ENCODE measurements around the gene MAP6D1. TPM values are rescaled to one million over a fixed set of nuclear protein-coding genes. Genes with fewer than 3 reads are reported as not detected.

The MAP6D1 gene
- polyA plus RNA-seq (2013, experiment 1 of 2): 3.7 TPM
- polyA plus RNA-seq (2013, experiment 2 of 2): 3.7 TPM

- Histone ChIP-seq H3K4me3 (ENCODE audit: low read length) (peak within 1 kb of the TSS; percentile 50), H3K36me3 (ENCODE audit: control insufficient read depth, insufficient read depth, low read length) (peaks cover 2% of the 10 kb centered on the region), H3K4me1 (ENCODE audit: control insufficient read depth, low read depth, low read length) (no peaks in the 10 kb centered on the region), H2BK5ac (ENCODE audit: low read length) (no peak within 1 kb of the TSS), H3K27ac (ENCODE audit: low read depth, low read length) (no peak within 1 kb of the TSS), H3K56ac (ENCODE audit: low read length) (peak within 1 kb of the TSS; percentile 89), H3K23ac (ENCODE audit: low read length) (peak within 1 kb of the TSS; percentile 89), H3K79me2 (ENCODE audit: control insufficient read depth, insufficient read depth, low read length) (no peaks in the 10 kb centered on the region), H4K8ac (ENCODE audit: low read depth, low read length) (no peak within 1 kb of the TSS), H3K4me2 (ENCODE audit: low read length) (peak within 1 kb of the TSS; percentile 93), H3K79me1 (ENCODE audit: low read length) (no peaks in the 10 kb centered on the region), H3K18ac (ENCODE audit: low read length) (no peak within 1 kb of the TSS), H2AK5ac (ENCODE audit: low read length) (no peak within 1 kb of the TSS), H3K9ac (ENCODE audit: low read length) (peak within 1 kb of the TSS; percentile 80), H3K4ac (ENCODE audit: low read depth, low read length) (no peak within 1 kb of the TSS), H2BK15ac (replicated peaks; ENCODE audit: low read depth) (no peak within 1 kb of the TSS), H3K27me3 (ENCODE audit: insufficient read depth, low read length, poor library complexity) (no peaks in the 10 kb centered on the region), H4K5ac (ENCODE audit: low read length) (no peak within 1 kb of the TSS), H2BK120ac (ENCODE audit: low read depth, low read length) (no peak within 1 kb of the TSS)
- no CpG with 5 or more reads among the region's 69 CpGs for WGBS (ENCODE audit: extremely low coverage, insufficient coverage, low lambda C conversion rate)
- DNase-seq: peak; percentile 83
Observed at GRCh38 chr3:183825456-183826161, at the start of gene MAP6D1. Gene MAP6D1 (minus strand): TSS chr3:183825577. CDS start chr3:183825547, 30 bp downstream.

GRCh38 chr3:183873914-183874313 lies 48.5 kb upstream of the MAP6D1 start:
- no peak overlapping the region for H3K4ac ChIP-seq (ENCODE audit: low read depth, low read length)
- no peak for DNase-seq
- no peak overlapping the region for H3K23ac ChIP-seq (ENCODE audit: low read length)
- WGBS (ENCODE audit: extremely low coverage, insufficient coverage, low lambda C conversion rate): no CpG with 5 or more reads among the region's 3 CpGs
- no peak overlapping the region for H3K4me2 ChIP-seq (ENCODE audit: low read length)
- H4K5ac ChIP-seq (ENCODE audit: low read length): no peak overlapping the region
- no peak overlapping the region for H2BK15ac ChIP-seq (replicated peaks; ENCODE audit: low read depth)
- no peak overlapping the region for H2BK5ac ChIP-seq (ENCODE audit: low read length)
- H3K9ac ChIP-seq (ENCODE audit: low read length): no peak overlapping the region
- H3K79me2 ChIP-seq (ENCODE audit: control insufficient read depth, insufficient read depth, low read length): peaks cover 37% of the 10 kb centered on the region
- no peak overlapping the region for H2BK120ac ChIP-seq (ENCODE audit: low read depth, low read length)
- H3K56ac ChIP-seq (ENCODE audit: low read length): no peak overlapping the region
- H4K8ac ChIP-seq (ENCODE audit: low read depth, low read length): no peak overlapping the region
- peaks cover 16% of the 10 kb centered on the region for H3K79me1 ChIP-seq (ENCODE audit: low read length)
- no peak overlapping the region for H2AK5ac ChIP-seq (ENCODE audit: low read length)
- H3K4me3 ChIP-seq (ENCODE audit: low read length): no peak overlapping the region
- no peak overlapping the region for H3K18ac ChIP-seq (ENCODE audit: low read length)
- no peaks in the 10 kb centered on the region for H3K4me1 ChIP-seq (ENCODE audit: control insufficient read depth, low read depth, low read length)
- peaks cover 1% of the 10 kb centered on the region for H3K36me3 ChIP-seq (ENCODE audit: control insufficient read depth, insufficient read depth, low read length)
- no peaks in the 10 kb centered on the region for H3K27me3 ChIP-seq (ENCODE audit: insufficient read depth, low read length, poor library complexity)
- no peak overlapping the region for H3K27ac ChIP-seq (ENCODE audit: low read depth, low read length)

DNA sequence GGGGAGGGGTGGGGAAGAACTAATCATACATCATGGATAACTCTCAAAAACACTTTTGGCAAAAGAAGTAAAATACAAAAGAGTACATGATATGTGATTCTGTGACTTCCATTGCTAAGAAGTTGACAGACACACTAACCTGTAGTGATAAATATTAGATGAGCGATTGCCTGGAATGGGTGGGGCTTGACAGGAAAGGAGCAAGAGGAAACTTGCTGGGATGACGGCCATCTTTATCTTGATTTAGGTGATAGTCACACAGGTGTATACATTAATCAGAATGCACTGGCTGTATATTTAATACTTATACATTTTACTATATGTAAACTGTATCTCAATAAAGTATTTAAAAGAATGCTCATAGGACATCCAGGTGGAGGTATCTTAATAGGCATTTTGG lies 46.2 kb upstream of the MAP6D1 start:
- Histone ChIP-seq H3K9ac (ENCODE audit: low read length) (no peak overlapping the region), H2BK5ac (ENCODE audit: low read length) (no peak overlapping the region), H3K36me3 (ENCODE audit: control insufficient read depth, insufficient read depth, low read length) (peaks cover 1% of the 10 kb centered on the region), H3K56ac (ENCODE audit: low read length) (no peak overlapping the region), H3K23ac (ENCODE audit: low read length) (no peak overlapping the region), H3K4me2 (ENCODE audit: low read length) (no peak overlapping the region), H3K4me3 (ENCODE audit: low read length) (no peak overlapping the region), H2AK5ac (ENCODE audit: low read length) (no peak overlapping the region), H3K27ac (ENCODE audit: low read depth, low read length) (no peak overlapping the region), H3K4ac (ENCODE audit: low read depth, low read length) (no peak overlapping the region), H4K8ac (ENCODE audit: low read depth, low read length) (no peak overlapping the region), H3K27me3 (ENCODE audit: insufficient read depth, low read length, poor library complexity) (no peaks in the 10 kb centered on the region), H3K4me1 (ENCODE audit: control insufficient read depth, low read depth, low read length) (no peaks in the 10 kb centered on the region), H2BK120ac (ENCODE audit: low read depth, low read length) (no peak overlapping the region), H3K18ac (ENCODE audit: low read length) (no peak overlapping the region), H3K79me1 (ENCODE audit: low read length) (peaks cover 15% of the 10 kb centered on the region), H2BK15ac (replicated peaks; ENCODE audit: low read depth) (no peak overlapping the region), H4K5ac (ENCODE audit: low read length) (no peak overlapping the region), H3K79me2 (ENCODE audit: control insufficient read depth, insufficient read depth, low read length) (peaks cover 22% of the 10 kb centered on the region)
- DNase-seq: no peak
- WGBS (ENCODE audit: extremely low coverage, insufficient coverage, low lambda C conversion rate): no CpG with 5 or more reads among the region's 2 CpGs

GRCh38 chr3:183870563-183870962 lies 45.2 kb upstream of the MAP6D1 start:
- 100% methylated on average over 1 of the region's 3 CpGs for WGBS (ENCODE audit: extremely low coverage, insufficient coverage, low lambda C conversion rate)
- H3K27ac ChIP-seq (ENCODE audit: low read depth, low read length): no peak overlapping the region

DNA sequence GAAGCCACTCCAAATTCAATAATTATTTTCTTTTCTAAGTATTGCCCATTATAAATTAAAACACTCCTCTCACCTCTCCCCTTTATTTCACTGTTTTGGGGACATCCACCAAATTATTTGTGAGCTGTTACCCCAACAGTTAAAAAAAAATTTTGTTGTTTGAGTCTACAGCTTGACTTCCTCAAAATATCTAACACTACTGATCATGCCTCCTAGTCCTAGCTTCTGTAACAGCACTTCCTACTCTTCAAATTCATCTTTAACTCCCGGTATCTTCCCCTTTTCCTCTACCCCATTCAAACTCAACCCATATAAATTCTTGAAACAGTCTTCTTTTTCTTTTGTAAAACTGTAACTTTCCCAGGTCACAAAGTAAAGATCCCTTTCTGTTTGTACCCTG lies 43.4 kb upstream of the MAP6D1 start:
- no peak overlapping the region for H3K56ac ChIP-seq (ENCODE audit: low read length)
- H3K4me2 ChIP-seq (ENCODE audit: low read length): no peak overlapping the region
- no peak for DNase-seq
- H3K23ac ChIP-seq (ENCODE audit: low read length): no peak overlapping the region
- H3K79me2 ChIP-seq (ENCODE audit: control insufficient read depth, insufficient read depth, low read length): peaks cover 7% of the 10 kb centered on the region
- H2AK5ac ChIP-seq (ENCODE audit: low read length): no peak overlapping the region
- H3K79me1 ChIP-seq (ENCODE audit: low read length): peaks cover 7% of the 10 kb centered on the region
- no peak overlapping the region for H2BK15ac ChIP-seq (replicated peaks; ENCODE audit: low read depth)
- H3K36me3 ChIP-seq (ENCODE audit: control insufficient read depth, insufficient read depth, low read length): peaks cover 1% of the 10 kb centered on the region
- H3K4ac ChIP-seq (ENCODE audit: low read depth, low read length): no peak overlapping the region
- no peak overlapping the region for H3K18ac ChIP-seq (ENCODE audit: low read length)
- H2BK120ac ChIP-seq (ENCODE audit: low read depth, low read length): no peak overlapping the region
- no peak overlapping the region for H3K27ac ChIP-seq (ENCODE audit: low read depth, low read length)
- H3K27me3 ChIP-seq (ENCODE audit: insufficient read depth, low read length, poor library complexity): no peaks in the 10 kb centered on the region
- H2BK5ac ChIP-seq (ENCODE audit: low read length): no peak overlapping the region
- H4K8ac ChIP-seq (ENCODE audit: low read depth, low read length): no peak overlapping the region
- H4K5ac ChIP-seq (ENCODE audit: low read length): no peak overlapping the region
- WGBS (ENCODE audit: extremely low coverage, insufficient coverage, low lambda C conversion rate): 100% methylated on average over 1 of the region's 1 CpG
- no peak overlapping the region for H3K9ac ChIP-seq (ENCODE audit: low read length)
- no peaks in the 10 kb centered on the region for H3K4me1 ChIP-seq (ENCODE audit: control insufficient read depth, low read depth, low read length)
- H3K4me3 ChIP-seq (ENCODE audit: low read length): no peak overlapping the region

More at GRCh38 chr3:183870563-183870962, 45.2 kb upstream of the MAP6D1 start:
- peaks cover 14% of the 10 kb centered on the region for H3K79me1 ChIP-seq (ENCODE audit: low read length)
- no peak for DNase-seq
- H3K4me3 ChIP-seq (ENCODE audit: low read length): no peak overlapping the region
- H3K9ac ChIP-seq (ENCODE audit: low read length): no peak overlapping the region
- H4K5ac ChIP-seq (ENCODE audit: low read length): no peak overlapping the region
- no peak overlapping the region for H2BK5ac ChIP-seq (ENCODE audit: low read length)
- H2BK120ac ChIP-seq (ENCODE audit: low read depth, low read length): no peak overlapping the region
- H2AK5ac ChIP-seq (ENCODE audit: low read length): no peak overlapping the region
- H3K4me1 ChIP-seq (ENCODE audit: control insufficient read depth, low read depth, low read length): no peaks in the 10 kb centered on the region
- no peak overlapping the region for H3K23ac ChIP-seq (ENCODE audit: low read length)
- H3K56ac ChIP-seq (ENCODE audit: low read length): peak overlapping the region; percentile 15
- peaks cover 18% of the 10 kb centered on the region for H3K79me2 ChIP-seq (ENCODE audit: control insufficient read depth, insufficient read depth, low read length)
- H2BK15ac ChIP-seq (replicated peaks; ENCODE audit: low read depth): no peak overlapping the region
- H3K4ac ChIP-seq (ENCODE audit: low read depth, low read length): no peak overlapping the region
- H4K8ac ChIP-seq (ENCODE audit: low read depth, low read length): no peak overlapping the region
- H3K4me2 ChIP-seq (ENCODE audit: low read length): no peak overlapping the region
- H3K18ac ChIP-seq (ENCODE audit: low read length): no peak overlapping the region
- H3K36me3 ChIP-seq (ENCODE audit: control insufficient read depth, insufficient read depth, low read length): peaks cover 1% of the 10 kb centered on the region
- H3K27me3 ChIP-seq (ENCODE audit: insufficient read depth, low read length, poor library complexity): no peaks in the 10 kb centered on the region

- Histone ChIP-seq H2BK120ac (ENCODE audit: low read depth, low read length) (no peak overlapping the region), H3K18ac (ENCODE audit: low read length) (no peak overlapping the region), H3K36me3 (ENCODE audit: control insufficient read depth, insufficient read depth, low read length) (peaks cover 4% of the 10 kb centered on the region), H3K27me3 (ENCODE audit: insufficient read depth, low read length, poor library complexity) (no peaks in the 10 kb centered on the region), H3K4me3 (ENCODE audit: low read length) (no peak overlapping the region), H3K4me1 (ENCODE audit: control insufficient read depth, low read depth, low read length) (no peaks in the 10 kb centered on the region), H3K27ac (ENCODE audit: low read depth, low read length) (no peak overlapping the region), H3K4ac (ENCODE audit: low read depth, low read length) (no peak overlapping the region), H2BK15ac (replicated peaks; ENCODE audit: low read depth) (no peak overlapping the region), H4K8ac (ENCODE audit: low read depth, low read length) (no peak overlapping the region), H3K79me1 (ENCODE audit: low read length) (no peaks in the 10 kb centered on the region), H2AK5ac (ENCODE audit: low read length) (no peak overlapping the region), H4K5ac (ENCODE audit: low read length) (no peak overlapping the region), H3K23ac (ENCODE audit: low read length) (no peak overlapping the region), H3K79me2 (ENCODE audit: control insufficient read depth, insufficient read depth, low read length) (no peaks in the 10 kb centered on the region), H3K4me2 (ENCODE audit: low read length) (no peak overlapping the region), H3K56ac (ENCODE audit: low read length) (no peak overlapping the region), H2BK5ac (ENCODE audit: low read length) (no peak overlapping the region), H3K9ac (ENCODE audit: low read length) (no peak overlapping the region)
- WGBS (ENCODE audit: extremely low coverage, insufficient coverage, low lambda C conversion rate): no CpG with 5 or more reads among the region's 4 CpGs
- DNase-seq: no peak
Observed at GRCh38 chr3:183862610-183863009, 37.2 kb upstream of the MAP6D1 start.
